Measurements from ENCODE around the gene CASP3.
"Not testable (repeated sequence)": the region's sequence is repeated elsewhere in the genome, so short reads cannot be mapped to it uniquely, and the experiment has no call there.

CASP3 gene

DNA sequence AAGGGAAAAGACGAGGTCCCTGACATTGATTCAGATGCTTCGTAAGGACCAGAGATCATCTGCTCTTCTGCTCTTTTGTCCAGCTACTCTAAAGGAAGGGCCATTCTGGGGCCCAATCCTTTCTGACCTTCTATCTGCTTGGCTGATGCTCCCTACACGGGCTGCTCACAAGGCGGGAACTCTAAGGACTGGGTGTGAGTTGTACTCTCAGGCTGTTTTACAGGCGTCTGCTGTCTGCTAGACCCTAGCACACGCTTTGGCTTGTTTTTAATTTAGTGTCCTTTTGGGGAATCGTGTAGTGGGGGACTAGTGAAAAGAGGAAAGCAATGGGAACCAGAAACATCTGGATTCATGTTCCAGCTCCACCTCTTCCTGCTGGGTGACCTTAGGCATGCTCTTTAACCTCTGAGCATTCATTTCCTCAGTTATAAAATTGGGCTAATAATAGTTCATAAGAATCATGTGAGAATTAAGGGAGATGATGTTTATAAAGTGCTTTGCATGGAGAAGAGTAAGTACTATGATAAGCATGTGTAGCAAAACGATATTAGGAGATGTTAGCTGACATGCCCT lies 53.1 kb downstream of the CASP3 start:
- DNase-seq (ENCODE audit: low spot score) = no peak

DNA sequence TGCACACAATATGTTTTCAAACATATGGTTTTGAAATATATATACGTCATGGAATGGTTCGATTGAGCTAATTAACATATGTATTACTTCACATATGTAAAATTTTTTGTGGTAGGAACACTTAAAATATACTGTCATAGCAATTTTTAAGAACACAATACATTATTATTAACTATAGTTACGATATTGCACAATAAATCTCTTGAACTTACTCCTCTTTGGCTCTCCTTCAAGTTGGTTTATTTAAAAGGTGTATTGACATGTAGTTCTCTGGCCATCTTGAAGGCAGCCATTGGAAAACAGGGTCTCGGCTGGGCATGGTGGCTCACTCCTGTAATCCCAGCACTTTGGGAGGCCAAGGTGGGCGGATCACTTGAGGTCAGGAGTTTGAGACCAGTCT lies 53.8 kb downstream of the CASP3 start:
- no peak for DNase-seq (ENCODE audit: low spot score)

DNA sequence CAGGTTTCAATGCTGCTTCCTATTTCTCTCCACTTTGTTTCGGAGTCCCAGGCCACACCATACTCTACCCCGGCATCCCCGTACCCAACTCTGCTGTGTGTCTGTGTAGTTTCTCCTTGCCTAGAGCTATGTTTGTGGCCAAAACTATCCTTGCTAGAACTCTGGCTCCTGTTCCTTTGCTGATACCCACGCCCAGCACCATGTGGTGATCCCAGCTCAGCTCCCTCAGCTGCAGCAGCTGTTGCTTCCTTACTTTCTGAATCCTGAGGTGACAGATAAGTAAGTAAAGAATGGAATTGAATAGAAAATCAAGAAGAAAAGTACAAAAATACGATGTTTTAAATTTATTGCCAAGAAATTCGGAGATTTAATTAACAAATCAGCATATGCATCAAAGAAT lies 55.8 kb downstream of the CASP3 start:
- DNase-seq (ENCODE audit: low spot score) = no peak

DNA sequence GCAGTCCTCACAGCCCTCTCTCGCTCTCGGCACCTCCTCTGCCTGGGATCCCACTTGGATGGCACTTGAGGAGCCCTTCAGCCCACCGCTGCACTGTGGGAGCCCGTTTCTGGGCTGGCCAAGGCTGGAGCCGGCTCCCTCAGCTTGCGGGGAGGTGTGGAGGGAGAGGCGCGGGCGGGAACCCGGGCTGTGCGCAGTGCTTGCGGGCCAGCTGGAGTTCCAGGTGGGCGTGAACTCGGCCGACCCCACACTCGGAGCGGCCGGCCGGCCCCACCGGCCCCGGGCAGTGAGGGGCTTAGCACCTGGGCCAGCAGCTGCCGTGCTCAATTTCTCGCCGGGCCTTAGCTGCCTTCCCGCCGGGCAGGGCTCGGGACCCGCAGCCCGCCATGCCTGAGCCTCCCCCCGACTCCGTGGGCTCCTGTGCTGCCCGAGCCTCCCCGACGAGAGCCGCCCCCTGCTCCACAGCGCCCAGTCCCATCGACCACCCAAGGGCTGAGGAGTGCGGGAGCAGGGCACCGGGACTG lies 57.4 kb downstream of the CASP3 start:
- DNase-seq (ENCODE audit: low spot score) = not testable (repeated sequence)

DNA sequence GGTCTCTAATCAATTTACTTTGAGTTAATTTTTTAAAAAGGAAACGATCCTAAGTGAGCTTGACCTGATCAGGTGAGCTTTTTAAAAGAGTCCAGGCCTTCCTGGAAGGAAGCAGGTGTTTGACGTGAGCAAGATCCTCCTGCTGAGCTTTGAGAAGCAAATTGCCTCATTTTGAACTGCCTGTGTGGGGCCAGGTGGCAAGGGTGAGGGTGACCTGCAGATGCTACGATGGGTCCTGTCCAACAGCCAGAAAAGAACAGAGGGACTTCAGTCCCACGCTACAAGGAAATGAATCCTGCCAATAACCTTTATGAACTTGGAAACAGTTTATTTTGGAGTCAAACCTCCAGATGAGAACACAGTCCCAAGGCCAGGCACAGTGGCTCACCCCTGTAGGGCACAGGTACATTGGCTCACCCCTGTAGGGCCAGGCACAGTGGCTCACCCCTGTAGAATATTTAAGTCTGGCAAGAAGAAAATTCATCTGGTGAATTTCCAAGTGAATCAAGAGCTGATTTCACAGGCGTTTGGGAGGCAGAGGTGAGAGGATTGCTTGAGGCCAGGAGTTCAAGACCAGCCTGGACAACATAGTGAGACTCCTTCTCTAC lies 58.1 kb downstream of the CASP3 start:
- no peak for DNase-seq (ENCODE audit: low spot score)

DNA sequence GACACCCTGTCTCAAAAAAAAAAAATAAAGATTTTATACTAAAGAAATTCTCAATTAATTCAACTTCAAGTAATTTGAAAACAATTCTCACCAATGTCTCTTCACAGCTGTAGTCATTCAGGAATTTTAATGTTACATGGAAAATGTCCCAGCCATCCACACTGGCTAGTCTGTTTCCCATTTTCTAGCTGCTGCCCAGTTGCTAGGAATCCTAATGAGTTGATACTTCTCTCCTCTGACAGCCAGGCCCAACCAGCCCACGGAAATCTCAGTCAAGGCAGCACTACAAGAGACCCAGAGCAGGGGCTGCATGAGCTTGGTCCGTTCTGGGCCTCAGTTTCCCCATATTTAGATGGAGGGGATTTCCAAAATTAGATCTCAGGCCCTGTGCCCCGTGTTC lies 59.1 kb downstream of the CASP3 start:
- no peak for DNase-seq (ENCODE audit: low spot score)

DNA sequence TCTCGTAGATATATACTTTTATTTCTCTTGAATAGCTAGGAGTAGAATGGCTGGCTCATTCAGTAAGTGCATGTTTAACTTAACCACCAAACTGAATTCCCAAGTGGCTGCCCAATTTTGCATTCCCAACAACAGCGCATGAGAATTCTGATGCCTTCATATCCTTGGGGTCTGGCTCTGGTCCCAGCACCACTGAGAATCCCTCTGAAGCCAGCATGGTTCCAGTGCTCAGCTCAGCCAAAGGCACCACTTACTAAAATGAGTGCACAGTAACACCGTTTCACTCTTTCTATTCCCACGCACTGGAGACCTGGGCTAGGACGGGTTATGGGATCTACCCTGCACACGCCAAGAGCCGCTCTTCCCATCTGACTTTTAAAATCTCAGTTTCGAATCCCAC lies 60.4 kb downstream of the CASP3 start:
- no peak for DNase-seq (ENCODE audit: low spot score)

DNA sequence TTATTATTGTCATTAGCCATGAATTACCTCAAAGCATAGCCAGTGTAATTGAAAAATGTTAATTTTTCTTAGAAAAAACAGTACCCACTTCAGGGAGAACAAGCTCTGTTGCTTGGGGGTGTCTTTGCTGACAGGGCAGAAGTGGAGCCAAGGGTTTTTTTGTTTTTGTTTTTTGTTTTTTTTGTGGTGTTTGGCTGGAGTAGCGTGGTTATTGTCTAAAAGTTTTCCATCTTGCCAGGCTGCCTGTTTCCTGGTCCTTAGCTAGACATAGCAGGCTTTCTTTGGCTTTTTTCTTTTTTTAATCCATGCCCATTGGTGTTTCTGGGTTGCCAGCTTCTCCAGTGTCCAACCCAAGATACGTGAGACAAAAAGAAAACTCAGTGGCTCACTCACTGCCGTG lies 61.5 kb downstream of the CASP3 start:
- DNase-seq (ENCODE audit: low spot score) = no peak

DNA sequence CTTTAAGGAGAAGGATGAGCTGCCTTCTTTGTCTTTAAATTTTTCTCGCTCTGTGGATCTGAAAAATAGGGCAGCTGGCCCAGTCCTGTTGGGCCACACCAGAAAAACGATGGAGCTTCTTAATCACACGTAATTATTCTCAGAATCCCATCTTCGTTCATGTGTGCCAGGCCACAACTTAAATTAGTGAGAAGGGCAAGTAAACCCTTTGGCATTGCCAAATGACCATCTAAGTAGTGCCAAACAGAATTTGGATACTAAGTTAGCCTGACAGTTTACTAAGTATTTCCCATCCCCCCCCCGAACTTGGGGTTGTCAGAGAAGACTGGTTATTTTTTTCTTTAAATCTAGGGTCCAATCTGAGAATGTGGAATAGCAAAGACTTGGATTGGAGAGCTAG lies 62.0 kb downstream of the CASP3 start:
- DNase-seq (ENCODE audit: low spot score) = no peak

DNA sequence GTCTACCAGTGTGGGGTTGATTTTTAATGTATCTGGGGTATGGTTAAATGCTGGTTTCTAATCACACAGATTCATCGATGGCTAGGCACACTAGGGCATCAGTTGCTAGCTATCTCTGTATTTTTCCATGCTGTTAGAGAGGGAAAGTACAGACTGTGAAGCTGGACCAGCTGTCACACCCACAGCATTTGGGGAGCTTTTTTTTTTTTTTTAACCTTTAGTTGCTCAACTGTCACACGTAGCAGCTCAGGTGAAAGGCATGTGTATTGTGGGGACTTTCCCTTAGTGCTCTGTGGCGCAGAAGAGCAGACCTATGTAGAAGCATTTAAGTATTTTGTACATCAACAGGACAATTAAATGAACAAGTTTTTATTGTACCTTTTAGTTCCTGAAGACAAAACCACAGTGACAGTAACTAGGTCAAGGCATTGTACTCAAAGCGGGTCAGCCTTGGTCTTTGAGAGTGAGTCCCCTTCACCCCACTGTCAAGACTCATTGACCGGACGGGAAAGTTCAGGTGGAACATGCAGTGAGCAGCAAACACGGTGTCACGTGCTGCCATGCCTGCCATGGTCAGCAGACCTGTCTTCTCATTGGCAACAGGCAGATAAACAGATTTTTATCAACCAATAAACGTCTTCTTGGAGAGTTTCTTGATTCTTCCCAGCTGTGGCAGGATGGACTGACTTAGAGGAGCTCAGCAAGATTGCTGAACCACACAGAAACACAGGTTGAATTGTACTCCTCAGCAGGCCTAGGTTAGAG lies 65.3 kb downstream of the CASP3 start:
- DNase-seq (ENCODE audit: low spot score) = no peak
